Astrocyte (in vitro differentiated cells and primary cell): ENCODE measurements around the gene MVP. TPM values are rescaled to one million over a fixed set of nuclear protein-coding genes. Genes with fewer than 3 reads are reported as not detected.

ENCODE experiments used
- DNase-seq: peaks from one replicate; pipeline ENCODE4 v3.0.0-alpha.2; 2010; ENCODE audit warnings: low read depth
- FAIRE-seq: peaks from 2 replicates; lab custom pipeline; 2011; peaks lifted over from hg19 to GRCh38; lab: Jason Lieb, UNC
- H2AFZ ChIP-seq: 2 replicates; pipeline ENCODE4 v1.6.0; 2012; ENCODE audit warnings: low read depth, low read length, inconsistent platforms
- H3K27ac ChIP-seq: 2 replicates; pipeline ENCODE4 v1.5.1; 2011; ENCODE audit warnings: low read depth, low read length, inconsistent platforms
- H3K27me3 ChIP-seq: 2 replicates; pipeline ENCODE4 v1.6.0; 2011; ENCODE audit warnings: low read length, inconsistent platforms; ENCODE audit not compliant: insufficient read depth
- H3K36me3 ChIP-seq: 2 replicates; pipeline ENCODE4 v1.5.1; 2011; ENCODE audit warnings: low read length, inconsistent platforms; ENCODE audit not compliant: insufficient read depth
- H3K4me1 ChIP-seq: 2 replicates; pipeline ENCODE4 v1.5.1; 2011; ENCODE audit warnings: low read length, inconsistent platforms; ENCODE audit not compliant: insufficient read depth
- H3K4me2 ChIP-seq: 2 replicates; pipeline ENCODE4 v1.6.0; 2012; ENCODE audit warnings: low read length, inconsistent platforms
- H3K4me3 ChIP-seq: 2 replicates; pipeline ENCODE4 v1.5.1; 2011; ENCODE audit warnings: low read depth, mild to moderate bottlenecking, low read length, inconsistent platforms; ENCODE audit not compliant: insufficient read depth
- H3K79me2 ChIP-seq: 2 replicates; pipeline ENCODE4 v1.6.0; 2012; ENCODE audit warnings: mild to moderate bottlenecking, low read length, inconsistent platforms; ENCODE audit not compliant: insufficient read depth
- H3K9ac ChIP-seq: 2 replicates; pipeline ENCODE4 v1.6.0; 2012; ENCODE audit warnings: mild to moderate bottlenecking, low read length, inconsistent platforms
- H3K9me3 ChIP-seq: 2 replicates; pipeline ENCODE4 v1.5.1; 2012; ENCODE audit warnings: low read depth, mild to moderate bottlenecking, low read length, inconsistent platforms; ENCODE audit not compliant: insufficient read depth
- H4K20me1 ChIP-seq: 2 replicates; pipeline ENCODE4 v1.6.0; 2012; ENCODE audit warnings: low read length, inconsistent platforms; ENCODE audit not compliant: insufficient read depth
- H3K27ac Mint-ChIP-seq: one replicate; pipeline ENCODE4 v1.8.0; 2021; ENCODE audit warnings: mild to moderate bottlenecking, mixed read lengths; ENCODE audit not compliant: unreplicated experiment
- H3K27me3 Mint-ChIP-seq: one replicate; pipeline ENCODE4 v1.8.0; 2021; ENCODE audit warnings: low read depth, mixed read lengths; ENCODE audit not compliant: unreplicated experiment
- H3K36me3 Mint-ChIP-seq: one replicate; pipeline ENCODE4 v1.8.0; 2021; ENCODE audit warnings: low read depth, mixed read lengths; ENCODE audit not compliant: unreplicated experiment
- H3K4me1 Mint-ChIP-seq: one replicate; pipeline ENCODE4 v1.8.0; 2021; ENCODE audit warnings: low read depth, mixed read lengths; ENCODE audit not compliant: unreplicated experiment
- H3K4me3 Mint-ChIP-seq: one replicate; pipeline ENCODE4 v1.8.0; 2021; ENCODE audit warnings: mild to moderate bottlenecking, moderate library complexity, mixed read lengths; ENCODE audit not compliant: unreplicated experiment
- H3K9me3 Mint-ChIP-seq: one replicate; pipeline ENCODE4 v1.8.0; 2021; ENCODE audit warnings: mild to moderate bottlenecking, mixed read lengths; ENCODE audit not compliant: unreplicated experiment
- CTCF ChIP-seq: IDR thresholded peaks from 2 replicates; pipeline ENCODE4 v1.5.1; 2011; ENCODE audit warnings: low read depth, mild to moderate bottlenecking, inconsistent platforms, low read length, moderate library complexity; ENCODE audit not compliant: insufficient read depth
- EZH2 ChIP-seq: IDR thresholded peaks from 2 replicates; pipeline ENCODE4 v1.6.1; 2012; ENCODE audit warnings: mild to moderate bottlenecking, low read length, inconsistent platforms; ENCODE audit not compliant: insufficient read depth
- total RNA-seq: library from RNA; stranded (reverse); gene quantifications from 2 replicates; pipeline ENCODE4 v1.2.1, GENCODE V29; 2021

The MVP gene
- total RNA-seq, 1 donor from 2014 or later, result 38.7 TPM

GRCh38 chr16:29775742-29776408 is 44.4 kb upstream of the MVP start:
- Histone ChIP-seq H3K9me3 (no peaks in the 10 kb centered on the region), H3K79me2 (no peaks in the 10 kb centered on the region), H3K27ac (no peak overlapping the region), H3K4me1 (peaks cover 5% of the 10 kb centered on the region), H3K36me3 (no peaks in the 10 kb centered on the region), H3K4me2 (no peak overlapping the region), H3K4me3 (no peak overlapping the region), H4K20me1 (no peaks in the 10 kb centered on the region), H3K27me3 (peaks cover 9% of the 10 kb centered on the region), H3K9ac (no peak overlapping the region), H2AFZ (peak overlapping the region; percentile 52)
- TF ChIP-seq EZH2 (no peak), CTCF (no peak)
- H3K4me3 Mint-ChIP-seq, result no peak overlapping the region
- H3K27me3 Mint-ChIP-seq, result peaks cover 41% of the 10 kb centered on the region
- FAIRE-seq, result no peak
- H3K27ac Mint-ChIP-seq, result no peak overlapping the region
- no peaks in the 10 kb centered on the region for H3K36me3 Mint-ChIP-seq
- peaks cover 2% of the 10 kb centered on the region for H3K9me3 Mint-ChIP-seq
- DNase-seq, result peak; percentile 45
- no peaks in the 10 kb centered on the region for H3K4me1 Mint-ChIP-seq

- Histone ChIP-seq H3K36me3 (no peaks in the 10 kb centered on the region), H3K4me2 (no peak within 1 kb of the TSS), H4K20me1 (no peaks in the 10 kb centered on the region), H2AFZ (no peak within 1 kb of the TSS), H3K27me3 (peaks cover 21% of the 10 kb centered on the region), H3K4me1 (peaks cover 5% of the 10 kb centered on the region), H3K9ac (no peak within 1 kb of the TSS), H3K79me2 (no peaks in the 10 kb centered on the region), H3K9me3 (no peaks in the 10 kb centered on the region), H3K4me3 (no peak within 1 kb of the TSS), H3K27ac (no peak within 1 kb of the TSS)
- Mint-ChIP-seq H3K9me3 (peaks cover 4% of the 10 kb centered on the region), H3K4me3 (no peak within 1 kb of the TSS), H3K4me1 (no peaks in the 10 kb centered on the region), H3K36me3 (no peaks in the 10 kb centered on the region), H3K27me3 (peaks cover 44% of the 10 kb centered on the region), H3K27ac (no peak within 1 kb of the TSS)
- DNase-seq (no peak), FAIRE-seq (no peak)
- TF ChIP-seq EZH2, result no peak
Measured at GRCh38 chr16:29777576-29778350, 42.5 kb upstream of the MVP start, which contains the start of gene ZG16. Gene ZG16, plus strand, starts transcription at chr16:29778256. Its CDS starts 1,011 bp downstream, at chr16:29779267.

GRCh38 chr16:29779474-29779873 is 40.8 kb upstream of the MVP start:
- DNase-seq, result no peak

More at GRCh38 chr16:29779474-29779873, 40.8 kb upstream of the MVP start:
- TF ChIP-seq CTCF (no peak), EZH2 (no peak)
- Mint-ChIP-seq H3K27ac (no peak overlapping the region), H3K27me3 (peaks cover 41% of the 10 kb centered on the region), H3K4me3 (no peak overlapping the region), H3K9me3 (peaks cover 4% of the 10 kb centered on the region), H3K36me3 (no peaks in the 10 kb centered on the region), H3K4me1 (no peaks in the 10 kb centered on the region)
- Histone ChIP-seq H3K4me2 (no peak overlapping the region), H3K9ac (no peak overlapping the region), H3K27ac (no peak overlapping the region), H2AFZ (no peak overlapping the region), H3K4me1 (peaks cover 5% of the 10 kb centered on the region), H3K27me3 (peaks cover 21% of the 10 kb centered on the region), H3K79me2 (no peaks in the 10 kb centered on the region), H3K4me3 (no peak overlapping the region), H3K36me3 (no peaks in the 10 kb centered on the region), H3K9me3 (no peaks in the 10 kb centered on the region), H4K20me1 (no peaks in the 10 kb centered on the region)
- no peak for FAIRE-seq
